Colonic mucosa (tissue), 4 donors: ENCODE data around the gene DHCR7. TPM values are rescaled to one million over a fixed set of nuclear protein-coding genes. Genes with fewer than 3 reads are reported as not detected.

Experiments used
- DNase-seq: peaks from one replicate; pipeline ENCODE4 v3.0.0-alpha.2; 2020
- H3K27ac ChIP-seq: fragments of 200-600 bp; one replicate; pipeline ENCODE4 v1.8.0; 2021
- H3K27me3 ChIP-seq: fragments of 200-600 bp; one replicate; pipeline ENCODE4 v1.8.0; 2021
- H3K36me3 ChIP-seq: fragments of 200-600 bp; one replicate; pipeline ENCODE4 v1.8.0; 2021
- H3K4me1 ChIP-seq: fragments of 200-600 bp; one replicate; pipeline ENCODE4 v1.8.0; 2021; ENCODE audit warnings: mild to moderate bottlenecking
- H3K4me3 ChIP-seq: fragments of 200-600 bp; one replicate; pipeline ENCODE4 v1.8.0; 2021
- H3K9ac ChIP-seq, 2 donors: one replicate each; pipeline ENCODE4 v1.7.0; 2013; ENCODE audit warnings: control low read depth in 2 of 2, low read depth in 2 of 2, low read length in 2 of 2
- H3K9me3 ChIP-seq: fragments of 200-600 bp; one replicate; pipeline ENCODE4 v1.8.0; 2021
- CTCF ChIP-seq: fragments of 200-600 bp; IDR thresholded peaks from one replicate; pipeline ENCODE4 v1.8.0; 2022; ENCODE audit warnings: antibody characterized with exemption, mild to moderate bottlenecking
- intact Hi-C: fragments of 100-400 bp; cut with DNase I; formaldehyde crosslinking; loops from one replicate; pipeline ENCODE4 v1.14.1; 2022
- total RNA-seq, 2 donors: library from RNA; stranded (reverse); fragmentation: NEBNext Ultra II Directional in 1 of 2; extraction: Animal tissue kit (Norgen Biotek cat#: 25700) in 1 of 2; gene quantifications; one replicate each; pipeline ENCODE4 v1.2.1, GENCODE V29; 2021
- donor health status: healthy.
- donor health status: DM: no; HTN: no; CAD: no.
- donor health status: DM: no; HTN: no; CAD: no.

DHCR7 gene
- total RNA-seq, 2 donors from 2014 or later, result 75.3 to 163 TPM

GRCh38 chr11:71444811-71445210 lies 3.4 kb downstream of the DHCR7 start:
- Histone ChIP-seq H3K4me3 (no peak overlapping the region), H3K9ac (no peak overlapping the region), H3K4me1 (no peaks in the 10 kb centered on the region), H3K27me3 (no peaks in the 10 kb centered on the region), H3K27ac (no peak overlapping the region), H3K36me3 (peaks cover 8% of the 10 kb centered on the region), H3K9me3 (no peaks in the 10 kb centered on the region)
- no peak for DNase-seq
- TF ChIP-seq CTCF, result no peak
- intact Hi-C loops, result no loop called here

GRCh38 chr11:71443736-71444445 lies 4.3 kb downstream of the DHCR7 start:
- Histone ChIP-seq H3K9me3 (no peaks in the 10 kb centered on the region), H3K4me3 (no peak overlapping the region), H3K27ac (no peak overlapping the region), H3K36me3 (peaks cover 16% of the 10 kb centered on the region), H3K27me3 (no peaks in the 10 kb centered on the region), H3K9ac (no peak overlapping the region), H3K4me1 (no peaks in the 10 kb centered on the region)
- DNase-seq, result no peak
- TF ChIP-seq CTCF, result no peak
- intact Hi-C loops, result no loop called here

GRCh38 chr11:71442880-71443279 lies 5.3 kb downstream of the DHCR7 start:
- DNase-seq, result no peak
- no peaks in the 10 kb centered on the region for H3K9me3 ChIP-seq
- no peaks in the 10 kb centered on the region for H3K4me1 ChIP-seq
- TF ChIP-seq CTCF, result no peak
- H3K27ac ChIP-seq, result no peak overlapping the region
- no peak overlapping the region for H3K4me3 ChIP-seq
- intact Hi-C loops, result no loop called here
- no peaks in the 10 kb centered on the region for H3K27me3 ChIP-seq
- H3K9ac ChIP-seq, result no peak overlapping the region
- H3K36me3 ChIP-seq, result peaks cover 18% of the 10 kb centered on the region

- no peak overlapping the region for H3K4me3 ChIP-seq
- no peaks in the 10 kb centered on the region for H3K9me3 ChIP-seq
- H3K9ac ChIP-seq, result no peak overlapping the region
- intact Hi-C loops, result no loop called here
- no peak for TF ChIP-seq CTCF
- H3K36me3 ChIP-seq, result peaks cover 18% of the 10 kb centered on the region
- H3K27me3 ChIP-seq, result no peaks in the 10 kb centered on the region
- no peak overlapping the region for H3K27ac ChIP-seq
- H3K4me1 ChIP-seq, result no peaks in the 10 kb centered on the region
- DNase-seq, result no peak
Observed at GRCh38 chr11:71442123-71442522, 6.1 kb downstream of the DHCR7 start.

- H3K27me3 ChIP-seq, result no peaks in the 10 kb centered on the region
- no peak overlapping the region for H3K27ac ChIP-seq
- H3K4me1 ChIP-seq, result no peaks in the 10 kb centered on the region
- no peak for TF ChIP-seq CTCF
- intact Hi-C loops, result no loop called here
- H3K36me3 ChIP-seq, result peaks cover 18% of the 10 kb centered on the region
- no peaks in the 10 kb centered on the region for H3K9me3 ChIP-seq
- H3K9ac ChIP-seq, result no peak overlapping the region
- no peak for DNase-seq
- no peak overlapping the region for H3K4me3 ChIP-seq
Observed at GRCh38 chr11:71441251-71441650, 6.9 kb downstream of the DHCR7 start.
